HEK293 (cell line): ENCODE measurements around the gene AJUBA.

Experiments used
- HOXC10 ChIP-seq: sonication (generic); formaldehyde crosslinking; IDR thresholded peaks from 2 replicates; pipeline ENCODE4 v1.8.1; 2023; ENCODE audit warnings: mild to moderate bottlenecking, missing genetic modification reagents
- SALL2 ChIP-seq: fragments of 450-650 bp; formaldehyde crosslinking; IDR thresholded peaks from 2 replicates; pipeline ENCODE4 v1.5.0; 2017; ENCODE audit warnings: missing biosample characterization, mild to moderate bottlenecking, missing genetic modification characterization, borderline replicate concordance
- ZBTB20 ChIP-seq: fragments of 450-650 bp; formaldehyde crosslinking; IDR thresholded peaks from 2 replicates; pipeline ENCODE4 v1.5.1; 2016; ENCODE audit warnings: missing biosample characterization, missing genetic modification characterization
- ZNF121 ChIP-seq: fragments of 450-650 bp; formaldehyde crosslinking; IDR thresholded peaks from 2 replicates; pipeline ENCODE4 v1.5.1; 2016; ENCODE audit warnings: missing biosample characterization, missing genetic modification characterization
- ZNF146 ChIP-seq: fragments of 450-650 bp; formaldehyde crosslinking; IDR thresholded peaks from 2 replicates; pipeline ENCODE4 v1.5.1; 2016; ENCODE audit warnings: missing biosample characterization, missing genetic modification characterization
- ZNF19 ChIP-seq: fragments of 450-650 bp; formaldehyde crosslinking; IDR thresholded peaks from 2 replicates; pipeline ENCODE4; 2016; ENCODE audit warnings: missing biosample characterization, missing genetic modification characterization, low read depth
- ZNF776 ChIP-seq: fragments of 450-650 bp; formaldehyde crosslinking; IDR thresholded peaks from 2 replicates; pipeline ENCODE4 v1.5.0; 2017; ENCODE audit warnings: missing biosample characterization, missing genetic modification characterization, borderline replicate concordance
- ZNF792 ChIP-seq: fragments of 450-650 bp; formaldehyde crosslinking; IDR thresholded peaks from 2 replicates; pipeline ENCODE4 v1.5.1; 2016; ENCODE audit warnings: missing biosample characterization, missing genetic modification characterization
- TF ChIP-seq, protein P1 (sequence below): sonication (generic); formaldehyde crosslinking; IDR thresholded peaks from 2 replicates; pipeline ENCODE4 v1.8.1; 2022; ENCODE audit warnings: mild to moderate bottlenecking, moderate library complexity, missing genetic modification reagents
- TF ChIP-seq, protein P2 (sequence below): fragments of 450-650 bp; formaldehyde crosslinking; IDR thresholded peaks from 2 replicates; pipeline ENCODE4 v1.5.1; 2016; ENCODE audit warnings: missing biosample characterization, missing genetic modification characterization
- TF ChIP-seq, protein P3 (sequence below): fragments of 450-650 bp; formaldehyde crosslinking; IDR thresholded peaks from 2 replicates; pipeline ENCODE4 v1.5.1; 2016; ENCODE audit warnings: missing biosample characterization, missing genetic modification characterization

DNA sequence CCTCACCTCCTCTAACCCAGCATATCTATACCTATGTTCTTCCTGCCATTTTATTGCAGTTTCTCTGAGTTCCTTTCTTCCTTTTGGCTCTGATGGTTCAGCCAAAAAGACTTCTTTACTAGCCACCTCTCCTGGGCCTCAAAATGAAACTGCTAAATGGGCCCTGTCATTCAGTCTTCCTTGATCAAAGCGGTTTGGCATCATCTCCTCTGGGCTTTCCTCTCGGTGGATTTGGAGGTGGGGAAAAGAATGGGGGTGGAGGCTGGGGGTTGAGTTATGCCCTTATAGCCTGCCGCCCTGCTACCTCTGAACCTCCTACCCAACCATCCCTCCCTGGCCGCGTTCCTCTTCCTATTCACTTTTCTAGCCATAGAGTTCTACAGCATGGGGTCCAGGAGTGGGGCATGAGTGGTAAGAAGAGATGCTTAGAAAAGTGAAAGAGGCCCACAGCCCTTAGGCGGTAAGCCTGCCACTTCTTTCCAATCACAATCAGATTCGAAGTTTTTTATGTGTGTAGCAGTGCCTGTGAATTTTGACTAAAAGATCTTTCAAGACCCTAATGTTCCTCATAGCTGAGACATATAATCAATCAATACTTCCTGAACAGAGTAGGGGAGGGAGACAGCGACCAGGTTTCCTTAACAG lies 2.5 kb downstream of the AJUBA start:
- no peak for TF ChIP-seq ZNF121
- TF ChIP-seq, protein P1, sequence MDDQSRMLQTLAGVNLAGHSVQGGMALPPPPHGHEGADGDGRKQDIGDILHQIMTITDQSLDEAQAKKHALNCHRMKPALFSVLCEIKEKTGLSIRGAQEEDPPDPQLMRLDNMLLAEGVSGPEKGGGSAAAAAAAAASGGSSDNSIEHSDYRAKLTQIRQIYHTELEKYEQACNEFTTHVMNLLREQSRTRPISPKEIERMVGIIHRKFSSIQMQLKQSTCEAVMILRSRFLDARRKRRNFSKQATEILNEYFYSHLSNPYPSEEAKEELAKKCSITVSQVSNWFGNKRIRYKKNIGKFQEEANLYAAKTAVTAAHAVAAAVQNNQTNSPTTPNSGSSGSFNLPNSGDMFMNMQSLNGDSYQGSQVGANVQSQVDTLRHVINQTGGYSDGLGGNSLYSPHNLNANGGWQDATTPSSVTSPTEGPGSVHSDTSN (CRISPR knock-in tag): no peak
- no peak for TF ChIP-seq SALL2 (tag by site-specific recombination)
- TF ChIP-seq, protein P2, sequence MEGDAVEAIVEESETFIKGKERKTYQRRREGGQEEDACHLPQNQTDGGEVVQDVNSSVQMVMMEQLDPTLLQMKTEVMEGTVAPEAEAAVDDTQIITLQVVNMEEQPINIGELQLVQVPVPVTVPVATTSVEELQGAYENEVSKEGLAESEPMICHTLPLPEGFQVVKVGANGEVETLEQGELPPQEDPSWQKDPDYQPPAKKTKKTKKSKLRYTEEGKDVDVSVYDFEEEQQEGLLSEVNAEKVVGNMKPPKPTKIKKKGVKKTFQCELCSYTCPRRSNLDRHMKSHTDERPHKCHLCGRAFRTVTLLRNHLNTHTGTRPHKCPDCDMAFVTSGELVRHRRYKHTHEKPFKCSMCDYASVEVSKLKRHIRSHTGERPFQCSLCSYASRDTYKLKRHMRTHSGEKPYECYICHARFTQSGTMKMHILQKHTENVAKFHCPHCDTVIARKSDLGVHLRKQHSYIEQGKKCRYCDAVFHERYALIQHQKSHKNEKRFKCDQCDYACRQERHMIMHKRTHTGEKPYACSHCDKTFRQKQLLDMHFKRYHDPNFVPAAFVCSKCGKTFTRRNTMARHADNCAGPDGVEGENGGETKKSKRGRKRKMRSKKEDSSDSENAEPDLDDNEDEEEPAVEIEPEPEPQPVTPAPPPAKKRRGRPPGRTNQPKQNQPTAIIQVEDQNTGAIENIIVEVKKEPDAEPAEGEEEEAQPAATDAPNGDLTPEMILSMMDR (tag by site-specific recombination): no peak
- no peak for TF ChIP-seq HOXC10
- no peak for TF ChIP-seq ZNF776 (tag by site-specific recombination)
- TF ChIP-seq ZNF792 (tag by site-specific recombination): no peak
- TF ChIP-seq ZBTB20 (tag by site-specific recombination): no peak
- TF ChIP-seq ZNF146 (tag by site-specific recombination): no peak
- TF ChIP-seq, protein P3, sequence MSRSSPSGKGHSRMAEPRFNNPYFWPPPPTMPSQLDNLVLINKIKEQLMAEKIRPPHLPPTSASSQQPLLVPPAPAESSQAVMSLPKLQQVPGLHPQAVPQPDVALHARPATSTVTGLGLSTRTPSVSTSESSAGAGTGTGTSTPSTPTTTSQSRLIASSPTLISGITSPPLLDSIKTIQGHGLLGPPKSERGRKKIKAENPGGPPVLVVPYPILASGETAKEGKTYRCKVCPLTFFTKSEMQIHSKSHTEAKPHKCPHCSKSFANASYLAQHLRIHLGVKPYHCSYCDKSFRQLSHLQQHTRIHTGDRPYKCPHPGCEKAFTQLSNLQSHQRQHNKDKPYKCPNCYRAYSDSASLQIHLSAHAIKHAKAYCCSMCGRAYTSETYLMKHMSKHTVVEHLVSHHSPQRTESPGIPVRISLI: no peak
- TF ChIP-seq ZNF19 (tag by site-specific recombination): no peak
